ENCODE results near the gene MRPL32. TPM values are rescaled to one million over a fixed set of nuclear protein-coding genes. Genes with fewer than 3 reads are reported as not detected.

Gene MRPL32
- total RNA-seq, 1 donor from 2014 or later: 65.5 TPM

DNA sequence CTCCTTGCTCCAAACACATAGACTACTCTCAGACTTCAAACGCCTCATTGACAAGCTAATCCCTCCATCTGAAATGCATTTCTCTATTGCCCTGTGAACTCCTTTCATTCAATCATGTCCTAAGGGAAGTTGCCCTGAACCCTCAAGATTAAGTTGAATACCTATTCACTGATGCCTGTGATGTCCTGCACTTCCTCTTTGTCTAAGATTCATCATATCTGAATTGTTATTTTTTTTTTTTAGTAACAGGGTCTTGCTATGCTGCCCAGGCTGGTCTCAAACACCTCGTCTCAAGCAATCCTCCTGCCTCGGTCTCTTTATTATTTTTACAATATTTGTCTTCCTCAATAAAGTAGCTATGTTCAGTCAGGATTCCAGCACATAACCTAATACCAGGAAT is 3.4 kb upstream of the MRPL32 start:
- H3K9me3 ChIP-seq (replicated peaks): no peaks in the 10 kb centered on the region
- H3K27ac ChIP-seq (replicated peaks): no peak overlapping the region
- peaks cover 62% of the 10 kb centered on the region for H3K4me1 ChIP-seq
- intact Hi-C loops (cut with micrococcal nuclease): no loop called here
- DNase-seq: no peak
- TF ChIP-seq CTCF (IDR thresholded peaks at IDR 0.05; ENCODE audit: borderline replicate concordance): no peak
- no peak overlapping the region for H3K4me3 ChIP-seq
- peaks cover 37% of the 10 kb centered on the region for H3K36me3 ChIP-seq
- H3K27me3 ChIP-seq (ENCODE audit: low read depth): no peaks in the 10 kb centered on the region

DNA sequence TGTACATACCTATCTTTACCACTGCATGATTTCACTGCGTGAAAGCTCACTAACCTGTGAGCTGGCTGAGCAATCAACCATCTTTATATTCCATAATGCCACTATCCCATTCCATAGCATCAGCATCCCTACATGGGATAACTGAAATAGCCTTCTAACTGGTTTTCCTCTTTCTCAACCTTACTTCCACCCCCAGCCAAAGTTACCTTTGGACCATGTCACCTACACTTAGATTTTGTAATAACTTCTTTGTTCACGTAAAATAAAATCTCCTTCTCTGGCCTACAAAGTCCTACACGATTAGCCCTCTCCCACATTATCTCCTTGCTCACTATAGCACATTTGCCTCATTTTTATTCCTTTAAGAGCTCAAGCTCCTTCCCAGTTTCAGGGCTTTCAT is 2.7 kb upstream of the MRPL32 start:
- intact Hi-C loops (cut with micrococcal nuclease): no loop called here
- Histone ChIP-seq H3K36me3 (peaks cover 30% of the 10 kb centered on the region), H3K4me1 (peaks cover 68% of the 10 kb centered on the region), H3K9me3 (replicated peaks) (no peaks in the 10 kb centered on the region), H3K27me3 (ENCODE audit: low read depth) (no peaks in the 10 kb centered on the region), H3K4me3 (no peak overlapping the region), H3K27ac (replicated peaks) (no peak overlapping the region)
- no peak for DNase-seq
- TF ChIP-seq CTCF (IDR thresholded peaks at IDR 0.05; ENCODE audit: borderline replicate concordance): no peak

DNA sequence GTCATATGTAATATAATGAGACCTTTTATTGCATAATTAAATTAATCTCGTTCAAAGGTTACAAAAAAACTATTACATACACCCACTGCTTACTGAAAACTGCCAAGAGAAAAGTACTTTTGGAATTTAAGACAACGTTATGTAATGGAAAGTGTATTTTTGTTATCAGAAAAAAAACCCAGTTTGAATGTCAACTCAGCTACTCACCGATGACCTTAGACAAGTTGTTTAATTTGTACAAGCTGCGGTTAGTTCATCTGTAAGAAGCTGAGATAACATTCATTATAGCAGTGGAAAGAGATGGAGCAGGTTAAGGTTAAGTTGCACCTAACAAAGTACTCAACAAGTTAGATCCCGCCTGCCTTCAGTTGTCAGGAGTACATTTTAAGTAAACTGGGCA is 1.3 kb upstream of the MRPL32 start:
- intact Hi-C loops (cut with micrococcal nuclease): no loop called here

DNA sequence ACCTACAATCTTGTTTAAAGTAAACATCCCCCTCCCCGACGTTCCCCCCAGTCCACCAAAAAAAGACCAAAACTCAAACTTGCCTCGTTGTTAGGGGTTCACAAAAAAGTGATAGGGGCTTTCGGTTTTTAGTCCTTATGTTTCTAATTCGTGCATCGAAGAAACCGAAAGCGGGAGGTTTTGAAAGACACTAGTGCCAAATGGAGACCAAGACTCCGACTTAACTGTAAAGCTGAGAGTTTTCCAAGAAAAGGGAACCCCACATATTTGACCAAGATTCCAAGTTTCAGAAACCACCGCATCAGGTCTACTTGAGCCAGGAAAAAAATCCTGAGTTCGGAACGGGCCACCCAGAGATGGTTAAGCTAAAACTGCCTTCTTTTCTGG is 736 bp upstream of the MRPL32 start:
- H3K27ac ChIP-seq (replicated peaks): peak overlapping the region; percentile 85
- intact Hi-C loops (cut with micrococcal nuclease): no loop called here

More for the DNA sequence above, 1.3 kb upstream of the MRPL32 start:
- H3K4me3 ChIP-seq: peak overlapping the region; percentile 88
- DNase-seq: no peak
- peaks cover 74% of the 10 kb centered on the region for H3K4me1 ChIP-seq
- no peak overlapping the region for H3K27ac ChIP-seq (replicated peaks)
- H3K9me3 ChIP-seq (replicated peaks): no peaks in the 10 kb centered on the region
- no peaks in the 10 kb centered on the region for H3K27me3 ChIP-seq (ENCODE audit: low read depth)
- TF ChIP-seq CTCF (IDR thresholded peaks at IDR 0.05; ENCODE audit: borderline replicate concordance): no peak
- peaks cover 26% of the 10 kb centered on the region for H3K36me3 ChIP-seq

DNA sequence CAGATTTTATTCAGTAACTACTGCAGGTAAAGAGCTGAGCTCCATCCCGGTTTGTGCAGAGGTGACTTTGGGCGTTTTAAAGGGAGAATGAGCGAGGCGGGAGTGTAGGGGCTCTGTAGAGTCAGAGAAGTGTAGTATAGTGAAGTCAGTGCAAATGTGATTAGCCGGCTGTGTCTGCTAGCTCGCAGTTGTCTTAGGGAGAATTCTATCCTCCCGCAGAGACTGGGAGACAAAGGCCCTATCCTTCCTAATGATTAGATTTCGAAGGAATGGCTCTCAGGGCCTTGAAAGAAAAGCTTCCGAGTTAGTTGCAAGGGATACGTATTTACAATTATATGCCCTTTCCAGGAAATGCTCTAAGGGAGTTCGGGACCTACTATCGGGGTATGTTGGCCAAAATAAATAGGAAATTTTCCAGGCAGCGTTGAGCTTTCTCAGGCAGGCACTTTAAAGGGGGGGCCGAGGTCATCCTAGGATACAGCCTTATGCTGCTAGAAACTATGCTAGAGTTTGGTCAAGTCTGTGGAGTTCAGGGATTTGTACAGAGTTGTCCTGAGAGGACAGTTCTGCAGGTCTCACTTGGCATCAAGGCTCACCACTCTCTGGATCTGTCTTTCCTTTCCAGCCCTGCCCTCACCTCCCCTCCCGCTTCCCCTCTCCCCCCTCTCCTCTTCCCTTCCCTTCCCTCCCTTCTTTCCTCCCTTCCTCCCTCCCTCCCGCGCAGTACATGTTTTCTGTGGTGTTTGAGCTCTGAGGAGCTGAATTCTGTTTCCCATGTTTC is 825 bp downstream of the MRPL32 start:
- Histone ChIP-seq H3K4me1 (peaks cover 66% of the 10 kb centered on the region), H3K27ac (replicated peaks) (peak overlapping the region; percentile 85), H3K27me3 (ENCODE audit: low read depth) (no peaks in the 10 kb centered on the region), H3K9me3 (replicated peaks) (no peaks in the 10 kb centered on the region), H3K36me3 (peaks cover 31% of the 10 kb centered on the region), H3K4me3 (peak overlapping the region; percentile 88)
- no peak for DNase-seq
- intact Hi-C loops (cut with micrococcal nuclease): no loop called here
- TF ChIP-seq CTCF (IDR thresholded peaks at IDR 0.05; ENCODE audit: borderline replicate concordance): no peak

More for the DNA sequence above, 736 bp upstream of the MRPL32 start:
- DNase-seq: no peak
- peak overlapping the region; percentile 88 for H3K4me3 ChIP-seq
- no peaks in the 10 kb centered on the region for H3K27me3 ChIP-seq (ENCODE audit: low read depth)
- no peak for TF ChIP-seq CTCF (IDR thresholded peaks at IDR 0.05; ENCODE audit: borderline replicate concordance)
- H3K36me3 ChIP-seq: peaks cover 26% of the 10 kb centered on the region
- peaks cover 74% of the 10 kb centered on the region for H3K4me1 ChIP-seq
- no peaks in the 10 kb centered on the region for H3K9me3 ChIP-seq (replicated peaks)
